Ramos (cell line): Measurements from ENCODE around the gene SCFD2.
"Not testable (repeated sequence)": the region's sequence is repeated elsewhere in the genome, so short reads cannot be mapped to it uniquely, and the experiment has no call there.

Experiments used
- in situ Hi-C: fragments of 300-500 bp; cut with MboI; formaldehyde crosslinking; loops from one replicate; pipeline ENCODE4 v1.14.3; 2022; ENCODE audit warnings: low sequenced_read_pairs; ENCODE audit not compliant: unreplicated experiment

SCFD2 gene

DNA sequence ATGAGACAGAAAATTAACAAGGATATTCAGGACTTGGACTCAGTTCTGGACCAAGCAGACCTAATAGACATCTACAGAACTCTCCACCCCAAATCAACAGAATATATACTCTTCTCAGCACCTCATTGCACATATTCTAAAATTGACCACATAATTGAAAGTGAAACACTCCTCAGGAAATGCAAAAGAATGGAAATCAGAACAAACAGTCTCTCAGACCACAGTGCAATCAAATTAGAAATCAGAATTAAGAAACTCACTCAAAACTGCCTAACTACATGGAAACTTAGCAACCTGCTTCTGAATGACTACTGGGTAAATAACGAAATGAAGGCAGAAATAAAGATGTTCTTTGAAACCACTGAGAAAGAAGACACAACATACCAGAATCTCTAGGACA is 333.0 kb downstream of the SCFD2 start:
- in situ Hi-C loops, result not testable (repeated sequence)

DNA sequence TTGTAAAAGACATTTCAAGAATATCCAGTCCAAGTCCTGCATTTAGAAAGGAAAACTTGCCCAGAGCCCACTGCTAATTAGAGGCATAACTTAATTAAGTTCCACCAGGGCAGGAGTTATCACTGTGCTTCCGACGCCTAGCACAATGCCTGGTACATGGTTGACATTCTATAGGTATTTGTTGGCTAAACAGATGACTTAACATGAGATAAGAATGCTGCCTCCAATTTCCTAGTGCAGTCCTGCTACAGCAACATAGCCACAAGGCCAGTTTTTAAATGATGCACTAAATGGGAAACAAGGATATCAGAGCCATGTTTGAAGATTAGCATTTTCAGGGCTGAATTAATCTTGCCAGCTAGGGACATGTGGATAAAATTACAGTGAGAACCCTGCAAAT is 339.6 kb downstream of the SCFD2 start:
- in situ Hi-C loops, result no loop called here

DNA sequence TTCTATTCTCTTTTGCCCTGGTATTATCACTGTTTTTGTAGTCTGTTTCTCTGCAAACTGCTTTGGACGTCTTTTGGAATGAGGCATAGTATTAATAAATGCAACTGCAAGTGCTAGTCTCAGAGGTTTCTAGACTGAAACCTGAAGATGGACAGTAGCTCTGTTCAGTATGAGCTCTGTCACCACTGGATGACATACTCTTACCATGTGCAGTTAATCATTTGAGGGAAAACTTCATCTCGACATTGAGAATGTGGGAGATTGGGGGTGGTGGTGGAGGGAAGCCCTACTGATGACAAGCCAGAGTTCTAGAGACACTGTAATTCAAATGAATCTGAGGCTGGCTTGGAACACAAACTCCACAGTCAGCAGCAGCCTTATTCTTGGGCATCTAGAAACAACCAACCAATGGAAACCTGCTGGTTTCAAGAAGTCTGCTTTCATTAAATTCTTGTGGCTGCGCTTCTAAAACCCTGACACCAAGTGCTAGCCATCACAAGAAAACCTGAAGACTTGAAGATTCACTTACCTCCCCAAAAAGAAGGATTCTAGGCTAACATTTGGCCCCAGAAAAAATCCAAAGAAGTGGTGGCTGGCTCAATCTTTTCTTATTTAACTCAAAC is 342.1 kb downstream of the SCFD2 start:
- in situ Hi-C loops, result no loop called here

DNA sequence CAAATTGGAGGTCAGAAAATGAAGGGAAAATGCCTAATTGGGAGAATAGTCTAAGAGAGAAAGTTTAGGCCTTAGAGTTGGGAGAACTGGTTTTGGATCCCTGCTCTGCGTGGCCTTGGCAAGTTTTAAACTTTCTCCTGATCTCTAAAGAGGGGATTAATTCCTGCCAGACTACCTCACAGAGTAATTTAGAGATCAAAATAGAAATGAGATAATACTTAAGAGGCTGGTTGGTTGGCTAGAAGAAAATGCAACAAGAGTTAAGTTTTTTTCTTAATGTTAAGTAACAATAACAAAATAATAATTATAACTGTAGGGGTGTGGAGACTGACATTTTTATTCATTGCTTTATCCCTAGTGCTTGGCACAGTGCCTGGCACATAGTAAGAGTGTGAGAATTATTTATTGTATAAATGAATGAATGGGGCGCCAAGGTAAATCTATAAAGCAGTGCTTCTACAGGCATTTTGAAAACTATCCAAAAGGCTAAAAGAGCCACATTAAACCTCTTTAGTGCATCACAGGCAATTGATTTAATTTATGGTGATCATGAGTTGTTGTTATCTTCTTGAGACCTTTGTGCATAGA is 343.3 kb downstream of the SCFD2 start:
- in situ Hi-C loops, result no loop called here

DNA sequence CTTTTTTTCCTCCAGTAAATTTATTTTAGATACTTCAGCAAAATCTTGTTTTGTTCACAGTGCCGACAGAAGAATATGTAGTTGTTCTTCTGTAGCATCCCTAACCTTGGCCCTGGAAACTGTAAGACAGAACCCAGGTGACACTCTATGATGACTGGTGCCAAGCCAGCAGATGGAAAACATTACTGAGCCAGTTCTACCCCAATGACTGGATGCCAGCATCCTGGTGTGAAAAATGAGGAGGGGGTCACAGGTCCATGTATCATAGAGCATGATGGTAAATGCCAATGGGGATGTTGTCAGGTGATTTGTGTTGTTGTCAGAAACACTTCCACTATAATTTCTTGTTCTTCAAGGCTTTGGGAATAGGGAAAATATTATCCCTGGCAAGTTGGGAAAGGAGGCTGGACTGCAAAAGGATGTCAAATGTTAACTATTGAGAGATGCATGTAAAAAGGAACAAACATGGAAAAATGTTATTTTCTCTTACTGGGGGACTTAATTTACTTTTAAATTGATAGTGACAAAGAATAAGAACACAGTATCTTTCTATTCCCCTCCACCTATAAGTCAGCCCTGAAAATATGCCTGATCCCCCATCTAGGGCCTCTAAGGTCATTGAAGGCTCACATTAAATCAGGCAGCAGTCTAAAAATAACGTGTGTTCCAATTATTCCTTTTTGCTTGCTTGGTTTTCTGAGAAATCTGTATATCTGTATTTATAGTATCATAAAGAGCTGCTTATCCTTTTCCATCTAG is 343.9 kb downstream of the SCFD2 start:
- in situ Hi-C loops, result no loop called here

DNA sequence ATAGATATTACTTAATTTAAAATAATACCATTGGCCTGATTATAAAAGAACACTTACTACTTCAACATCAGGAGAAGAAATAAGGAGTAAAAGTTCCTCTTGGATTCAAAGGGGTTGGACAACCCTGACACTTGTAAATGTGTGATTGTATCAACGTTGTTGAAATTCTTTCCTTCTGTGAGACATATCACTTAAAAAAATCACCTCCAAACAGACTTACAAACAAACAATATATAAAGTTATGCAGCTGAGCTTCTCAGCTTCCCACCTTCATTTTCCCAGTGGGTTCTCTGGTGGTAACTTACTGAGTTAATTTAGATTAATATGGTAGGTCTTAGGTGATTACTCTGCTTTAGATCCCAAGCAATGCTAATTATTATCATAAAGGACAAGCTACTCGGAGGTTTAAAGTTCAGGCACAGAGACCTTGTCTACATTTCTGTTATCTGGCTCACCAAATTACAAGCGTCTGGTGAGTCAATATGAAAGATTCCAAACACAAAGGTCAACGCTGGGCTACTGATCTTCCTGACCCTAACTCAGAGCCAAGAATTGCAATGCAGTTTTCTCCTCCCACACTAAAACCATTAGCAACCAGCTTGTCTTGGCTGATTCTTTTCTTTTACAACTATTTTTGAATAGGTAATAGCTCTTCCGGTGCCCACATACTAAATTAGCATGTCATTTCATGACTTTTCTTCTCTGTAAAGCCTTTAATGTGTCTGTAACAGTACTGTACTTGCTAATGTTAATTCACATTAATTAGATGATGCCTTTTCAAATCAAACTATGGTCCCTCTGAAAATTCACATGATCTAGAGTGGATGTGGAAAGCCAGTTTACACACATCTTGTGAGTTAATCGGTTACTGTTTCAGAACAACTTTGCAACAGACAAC is 346.1 kb downstream of the SCFD2 start:
- in situ Hi-C loops, result no loop called here

DNA sequence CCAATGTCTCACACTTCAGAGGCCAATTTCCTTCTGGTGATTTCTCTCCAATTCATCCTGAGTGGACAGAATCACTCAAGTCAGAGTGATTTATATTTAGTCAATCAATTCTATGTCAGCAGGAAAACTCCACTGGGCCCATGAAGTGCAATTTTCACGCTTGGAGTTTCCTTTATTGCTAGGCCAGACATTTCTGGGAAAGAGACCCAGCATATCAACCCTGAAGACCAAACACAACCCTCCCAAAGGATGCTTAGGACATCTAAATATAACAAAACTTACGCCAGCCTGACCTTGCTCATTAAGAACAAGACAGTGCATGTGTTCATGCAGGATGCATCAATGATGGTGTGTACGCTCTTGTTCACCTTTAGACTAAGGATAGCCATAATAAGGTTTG is 347.4 kb downstream of the SCFD2 start:
- in situ Hi-C loops, result no loop called here

DNA sequence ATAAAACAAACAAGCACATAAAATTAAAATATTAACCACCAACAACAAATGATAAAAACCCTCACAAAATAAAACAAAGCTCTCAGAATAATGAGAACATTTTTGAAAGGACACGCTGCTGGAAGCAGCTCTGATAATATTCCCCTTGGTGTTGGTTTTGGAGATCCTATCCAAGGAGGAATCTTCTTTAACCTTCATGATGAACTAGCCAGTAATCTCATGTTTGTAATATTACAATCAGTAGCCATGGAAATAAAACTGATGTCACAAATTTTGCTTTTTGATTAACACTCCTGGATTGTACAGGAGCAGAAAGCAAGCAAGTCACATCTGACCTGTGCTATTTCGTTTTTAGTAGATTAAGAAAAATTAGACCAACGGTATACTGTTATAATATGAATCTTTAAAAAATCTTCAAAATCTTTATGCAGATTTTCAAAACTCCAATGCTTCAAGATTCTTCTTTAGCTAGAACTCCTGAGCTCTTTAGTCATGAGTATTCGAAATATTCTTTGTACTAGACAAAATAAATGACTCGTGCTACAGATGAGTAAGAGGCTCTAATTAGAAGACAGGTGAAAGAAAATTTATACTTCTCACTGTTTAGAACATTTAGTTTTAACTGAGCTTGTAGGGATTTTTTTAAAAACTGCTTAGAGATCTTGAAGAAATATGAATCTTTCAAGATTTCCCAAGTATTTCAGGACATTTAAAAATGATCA is 349.6 kb downstream of the SCFD2 start:
- in situ Hi-C loops, result no loop called here

DNA sequence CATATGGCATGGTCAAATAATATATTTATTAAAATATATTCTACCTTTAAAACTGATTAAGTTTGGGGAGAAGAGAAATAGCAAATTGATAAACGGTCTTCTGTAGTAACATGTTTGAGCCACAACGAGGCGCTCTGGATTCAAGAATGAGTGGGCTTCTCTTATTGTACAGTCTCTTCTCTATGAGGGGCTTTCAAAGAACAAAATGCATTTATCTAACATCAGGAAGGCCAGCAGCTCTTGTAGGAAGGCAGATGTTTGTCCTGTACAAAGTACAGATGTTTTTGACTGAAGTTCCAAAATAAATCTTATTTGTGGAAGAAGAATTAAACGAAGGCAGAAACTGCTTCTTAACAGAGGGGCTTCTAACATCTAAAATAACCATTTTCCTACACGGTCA is 350.2 kb downstream of the SCFD2 start:
- in situ Hi-C loops, result no loop called here

DNA sequence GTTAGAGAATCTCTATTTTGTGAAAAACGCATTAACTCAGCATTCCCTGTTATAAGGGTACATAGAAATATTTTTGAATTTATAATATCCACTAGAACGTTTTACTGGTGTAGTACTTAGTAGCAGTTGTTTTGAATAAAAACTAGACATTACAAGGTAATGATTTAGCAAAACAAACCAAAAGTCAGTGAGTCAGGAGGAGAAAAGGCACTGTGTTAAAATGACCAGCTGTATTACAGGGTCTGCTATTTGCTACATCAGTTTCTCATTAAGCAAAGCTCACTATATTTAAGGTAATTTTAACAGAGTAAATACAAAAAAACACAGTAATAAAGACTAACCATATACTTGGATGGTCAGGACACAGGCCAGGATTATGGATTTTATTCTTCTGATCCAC is 351.0 kb downstream of the SCFD2 start:
- in situ Hi-C loops, result no loop called here

DNA sequence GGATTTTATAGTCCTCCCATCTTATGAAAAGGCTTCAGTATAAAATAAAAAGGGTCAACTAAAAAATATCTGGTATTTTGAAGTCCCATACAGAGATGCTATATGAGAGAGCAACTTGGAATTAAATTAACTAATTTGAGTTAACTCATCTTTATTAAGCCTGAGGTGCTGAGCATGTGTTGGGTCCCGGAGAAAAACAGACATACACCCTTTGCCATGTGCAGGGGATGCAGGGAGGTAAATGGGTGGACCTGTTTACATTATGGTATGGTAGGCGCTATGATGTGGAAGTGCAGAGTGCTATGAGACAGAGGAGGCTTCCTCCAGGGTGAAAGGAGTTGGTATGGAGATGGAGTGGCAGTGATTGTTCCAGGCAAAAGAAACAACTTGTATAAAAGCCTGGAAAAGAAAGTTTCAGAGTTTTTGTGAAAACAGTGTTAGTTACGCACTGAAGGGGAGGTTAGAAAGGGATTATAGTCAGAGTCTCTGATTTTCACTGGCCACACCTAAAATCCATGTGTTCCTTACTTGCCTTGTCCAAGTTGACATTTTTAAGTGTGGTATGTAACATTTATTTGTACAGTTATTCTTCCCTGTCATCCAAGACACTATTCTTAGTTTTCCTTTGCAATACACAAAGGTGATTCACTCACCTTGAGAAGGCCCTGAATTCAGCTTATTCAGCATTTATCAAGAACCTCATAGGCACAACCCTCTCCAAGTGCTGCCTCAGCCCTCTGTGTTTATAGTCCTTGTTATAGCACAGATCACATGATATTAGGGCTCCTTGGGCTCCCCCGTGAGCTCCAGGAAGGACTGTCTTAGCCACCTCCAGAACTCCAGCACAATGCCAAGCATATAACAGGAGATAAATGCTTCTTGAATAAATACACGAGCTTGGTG is 351.7 kb downstream of the SCFD2 start:
- in situ Hi-C loops, result no loop called here

DNA sequence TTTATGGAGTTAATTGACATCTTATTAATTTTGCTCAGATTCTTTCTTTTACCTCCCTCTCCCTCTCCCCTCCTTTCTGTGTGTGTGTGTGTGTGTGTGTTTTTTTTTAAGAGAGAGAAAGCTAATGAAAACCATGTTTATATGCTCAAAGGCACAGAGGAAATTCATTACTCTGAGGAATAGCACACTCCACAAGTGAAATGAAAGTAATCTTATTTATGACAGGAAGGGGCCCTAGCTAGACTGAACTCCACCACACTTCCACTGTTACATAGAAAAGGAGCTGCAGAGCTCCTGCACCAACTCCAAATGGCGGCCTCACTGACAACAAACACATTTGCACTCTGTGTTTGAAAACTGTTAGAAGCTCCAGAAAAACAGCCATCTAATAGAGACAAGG is 353.1 kb downstream of the SCFD2 start:
- in situ Hi-C loops, result no loop called here

DNA sequence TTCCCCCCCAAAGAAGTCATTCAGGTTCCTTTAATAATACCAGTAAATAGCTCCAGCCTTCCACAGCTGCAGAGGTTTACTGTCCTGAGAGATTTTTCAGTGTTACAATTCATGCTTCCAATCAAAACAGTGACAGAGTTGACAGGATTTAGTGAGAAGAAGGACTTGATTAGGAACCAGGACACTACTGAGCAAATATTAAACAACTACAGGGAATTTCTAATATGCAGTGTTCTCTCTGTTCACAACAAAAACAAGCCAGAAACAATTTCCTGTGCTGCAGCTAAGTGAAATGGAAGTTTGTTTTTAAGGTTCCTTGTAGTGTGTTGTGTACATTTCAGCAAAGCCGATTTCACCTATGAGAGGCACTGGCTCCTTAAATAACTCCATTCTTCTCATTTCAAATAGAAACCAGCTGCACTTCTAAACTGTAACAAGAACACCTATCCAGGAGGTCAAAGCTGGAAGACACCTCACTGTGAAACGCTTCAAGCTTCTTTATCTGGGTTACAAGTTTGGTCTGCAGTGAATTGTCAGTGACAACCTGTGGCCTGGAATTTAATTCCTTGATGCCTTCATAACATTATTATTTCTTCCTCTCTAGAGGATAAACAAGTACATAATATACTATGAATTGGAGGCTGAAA is 354.5 kb downstream of the SCFD2 start:
- in situ Hi-C loops, result no loop called here

DNA sequence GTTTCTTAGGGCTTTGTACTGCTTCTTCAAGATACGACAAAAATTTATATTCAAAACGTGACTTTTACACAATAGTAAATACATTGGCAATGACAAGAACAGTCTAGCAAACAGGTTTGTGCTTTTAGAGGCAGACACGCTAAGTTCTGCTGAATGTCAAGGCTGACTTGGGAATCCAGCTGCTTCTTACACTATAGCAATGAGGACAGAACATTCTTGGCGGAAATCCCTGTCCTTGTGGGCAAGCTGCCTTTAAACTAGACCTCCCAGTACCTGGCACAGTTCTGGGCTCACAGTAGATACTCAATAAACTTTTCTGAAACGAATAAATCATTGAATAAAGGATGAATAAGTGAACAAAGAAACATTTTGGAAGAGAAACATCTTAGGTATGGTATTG is 355.5 kb downstream of the SCFD2 start:
- in situ Hi-C loops, result no loop called here

DNA sequence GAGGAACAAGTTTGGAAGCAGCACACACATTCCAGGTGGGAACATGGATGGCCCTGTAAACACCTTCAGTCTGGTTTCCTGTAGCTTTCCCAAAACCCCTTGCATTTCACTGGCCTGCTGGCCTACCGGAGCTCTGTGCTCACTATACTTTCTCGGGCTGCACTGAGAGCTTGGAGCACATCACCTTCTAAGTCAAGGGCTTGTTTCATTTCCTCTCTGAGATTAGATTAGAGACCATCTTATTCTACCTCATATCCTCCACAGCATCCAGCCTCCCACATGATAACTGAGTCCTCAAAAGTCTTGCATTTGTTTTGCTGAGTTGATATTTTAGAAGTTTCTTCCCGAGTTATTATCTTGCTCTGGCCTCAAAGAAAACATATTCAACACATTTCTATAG is 356.0 kb downstream of the SCFD2 start:
- in situ Hi-C loops, result no loop called here

DNA sequence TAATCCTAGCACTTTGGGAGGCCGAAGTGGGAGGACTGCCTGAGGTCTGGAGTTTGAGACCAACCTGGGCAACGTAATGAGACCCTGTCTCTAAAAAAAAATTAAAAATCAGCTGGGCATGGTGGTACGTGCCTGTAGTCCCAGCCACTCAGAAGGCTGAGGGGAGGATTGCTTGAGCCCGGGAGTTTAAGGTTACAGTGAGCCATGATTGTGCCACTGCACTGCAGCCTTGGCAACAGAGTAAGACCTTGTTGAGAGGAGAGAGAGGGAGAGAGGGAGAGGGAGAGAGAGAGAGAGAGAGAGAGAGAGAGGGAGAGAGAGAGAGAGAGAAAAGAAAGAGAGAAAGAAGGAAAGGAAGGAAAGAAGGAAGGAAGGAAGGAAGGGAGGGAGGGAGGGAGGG is 358.8 kb downstream of the SCFD2 start:
- in situ Hi-C loops, result no loop called here

DNA sequence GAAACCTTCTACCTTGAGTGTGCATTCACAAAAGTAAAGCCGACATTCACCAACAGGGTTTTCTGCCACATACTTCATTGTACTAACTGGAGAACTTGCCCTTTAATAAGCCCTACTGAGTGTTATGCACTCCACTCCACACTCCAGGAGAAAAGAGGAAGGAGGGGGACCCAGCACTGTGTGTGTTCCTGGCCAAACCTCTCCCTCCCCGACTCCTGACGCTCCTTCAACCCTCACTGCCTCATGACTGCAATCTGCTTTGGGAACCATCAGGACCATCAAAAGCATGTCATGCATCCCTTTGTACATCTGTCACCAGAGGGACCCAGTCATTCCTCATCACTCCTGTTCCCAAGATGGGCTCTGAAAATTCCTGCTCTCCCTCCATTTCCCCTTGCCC is 360.1 kb downstream of the SCFD2 start:
- in situ Hi-C loops, result no loop called here

DNA sequence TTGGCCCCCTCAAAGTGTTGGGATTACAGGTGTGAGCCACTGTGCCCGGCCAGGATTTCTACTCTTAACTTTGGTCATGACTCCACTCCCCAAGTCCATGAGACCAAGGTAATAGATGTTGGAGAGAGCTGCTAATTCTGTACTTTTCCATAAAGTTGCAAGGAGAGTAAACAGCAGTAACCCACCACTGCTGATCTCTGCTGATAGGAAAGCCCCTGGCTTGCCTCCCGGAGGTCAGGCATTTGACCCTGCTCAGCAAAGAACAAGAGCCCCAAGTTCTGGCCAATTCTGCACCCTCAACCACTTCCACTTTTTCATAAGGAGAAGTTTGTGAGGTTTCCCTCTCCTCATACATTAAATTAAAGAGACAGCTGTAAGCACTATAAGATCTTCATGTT is 360.7 kb downstream of the SCFD2 start:
- in situ Hi-C loops, result no loop called here
